IMR-90 (cell line): Measurements from ENCODE around the gene PSKH1. TPM values are rescaled to one million over a fixed set of nuclear protein-coding genes. Genes with fewer than 3 reads are reported as not detected.
A peak's percentile ranks its signal among the peaks of the same experiment; 100 is the strongest.

Source experiments
- ATAC-seq: fragments of 200-7000 bp; cut with Tn5 transposase; 2 replicates; pipeline ENCODE4 v1.9.1; 2020; ENCODE audit warnings: low read depth, mild to moderate bottlenecking, moderate library complexity
- BruUV-seq: library from RNA; stranded (reverse); fragments of 400-500 nt; replicated peaks from 2 replicates; lab custom pipeline; 2021; lab: Mats Ljungman, UMichigan
- CTCF ChIA-PET: fragments of 300-600 bp; formaldehyde crosslinking; extraction: SDS; loops from one replicate; lab custom pipeline; 2021; ENCODE audit warnings: antibody characterized with exemption; lab: Yijun Ruan, JAX
- POLR2A ChIA-PET: fragments of 300-600 bp; sonication (Branson Sonifier 250); formaldehyde crosslinking; loops from one replicate; lab custom pipeline; 2022; ENCODE audit warnings: antibody characterized with exemption; ENCODE audit not compliant: unreplicated experiment; lab: Charles Lee
- DNase-seq: peaks from one replicate; pipeline ENCODE4 v3.0.0; 2013
- H2AFZ ChIP-seq: replicated peaks from 2 replicates; pipeline ENCODE3; 2013; ENCODE audit warnings: low read length, mild to moderate bottlenecking; ENCODE audit not compliant: poor library complexity
- H2AK5ac ChIP-seq: 2 replicates; pipeline ENCODE4 v1.6.1; 2013; ENCODE audit warnings: low read depth, low read length, inconsistent platforms
- H2AK9ac ChIP-seq: replicated peaks from 2 replicates; pipeline ENCODE3; 2013; ENCODE audit warnings: mild to moderate bottlenecking, low read depth, low read length, moderate library complexity; ENCODE audit not compliant: poor library complexity
- H2BK120ac ChIP-seq: 2 replicates; pipeline ENCODE4 v1.6.1; 2013; ENCODE audit warnings: low read depth, low read length, inconsistent platforms
- H2BK15ac ChIP-seq: 3 replicates; pipeline ENCODE4 v1.6.1; 2013; ENCODE audit warnings: low read depth, low read length, inconsistent platforms
- H2BK20ac ChIP-seq: 2 replicates; pipeline ENCODE4 v1.6.1; 2013; ENCODE audit warnings: low read depth, mild to moderate bottlenecking, inconsistent platforms, low read length, moderate library complexity
- H2BK5ac ChIP-seq: 2 replicates; pipeline ENCODE4 v1.6.1; 2013; ENCODE audit warnings: mild to moderate bottlenecking, low read depth, low read length, inconsistent platforms; ENCODE audit not compliant: poor library complexity, severe bottlenecking
- H3K14ac ChIP-seq: replicated peaks from 2 replicates; pipeline ENCODE4 v1.6.1; 2013; ENCODE audit warnings: low read depth, low read length, inconsistent platforms
- H3K18ac ChIP-seq: 2 replicates; pipeline ENCODE4 v1.6.1; 2013; ENCODE audit warnings: low read depth, low read length, control low read depth
- H3K23ac ChIP-seq: 2 replicates; pipeline ENCODE4 v1.6.1; 2013; ENCODE audit warnings: low read depth, low read length, inconsistent platforms
- H3K27ac ChIP-seq: 2 replicates; pipeline ENCODE4 v1.5.1; 2013; ENCODE audit warnings: mild to moderate bottlenecking, control low read depth, low read length; ENCODE audit not compliant: insufficient read depth
- H3K27me3 ChIP-seq: 2 replicates; pipeline ENCODE4 v1.6.1; 2013; ENCODE audit warnings: low read length; ENCODE audit not compliant: control insufficient read depth, insufficient read depth
- H3K36me3 ChIP-seq: 2 replicates; pipeline ENCODE4 v1.6.1; 2013; ENCODE audit warnings: low read length, mixed read lengths; ENCODE audit not compliant: control insufficient read depth, insufficient read depth
- H3K4ac ChIP-seq: 2 replicates; pipeline ENCODE4 v1.6.1; 2013; ENCODE audit warnings: low read depth, low read length, inconsistent platforms
- H3K4me1 ChIP-seq: 2 replicates; pipeline ENCODE4 v1.6.1; 2013; ENCODE audit warnings: low read length, mixed read lengths; ENCODE audit not compliant: control insufficient read depth, insufficient read depth
- H3K4me2 ChIP-seq: 2 replicates; pipeline ENCODE4 v1.6.1; 2013; ENCODE audit warnings: low read depth, mild to moderate bottlenecking, control low read depth, low read length, moderate library complexity
- H3K4me3 ChIP-seq: 2 replicates; pipeline ENCODE4 v1.5.1; 2013; ENCODE audit warnings: low read depth, mild to moderate bottlenecking, control low read depth, low read length, moderate library complexity; ENCODE audit not compliant: insufficient read depth
- H3K56ac ChIP-seq: 2 replicates; pipeline ENCODE4 v1.6.1; 2013; ENCODE audit warnings: low read length, inconsistent platforms; ENCODE audit not compliant: insufficient read depth; ENCODE audit errors: extremely low read depth
- H3K79me1 ChIP-seq, 2 experiments: 2 replicates each; pipeline ENCODE4 v1.6.1; 2013; ENCODE audit warnings: low read length in 2 of 2, inconsistent platforms in 1 of 2, low read depth in 1 of 2
- H3K9ac ChIP-seq: 2 replicates; pipeline ENCODE4 v1.6.1; 2013; ENCODE audit warnings: low read depth, low read length, control low read depth
- H3K9me1 ChIP-seq: 2 replicates; pipeline ENCODE4 v1.6.1; 2013; ENCODE audit warnings: low read length, inconsistent platforms; ENCODE audit not compliant: insufficient read depth
- H3K9me3 ChIP-seq: 2 replicates; pipeline ENCODE4 v1.6.1; 2013; ENCODE audit warnings: low read length; ENCODE audit not compliant: control insufficient read depth, insufficient read depth
- H4K20me1 ChIP-seq: 2 replicates; pipeline ENCODE4 v1.6.1; 2013; ENCODE audit warnings: low read length, inconsistent platforms; ENCODE audit not compliant: insufficient read depth
- H4K5ac ChIP-seq: 2 replicates; pipeline ENCODE4 v1.6.1; 2013; ENCODE audit warnings: mild to moderate bottlenecking, low read depth, low read length, control low read depth
- H4K8ac ChIP-seq, 2 experiments: 2 replicates each; pipeline ENCODE4 v1.6.1; 2013; ENCODE audit warnings: low read depth in 2 of 2, low read length in 2 of 2, control low read depth in 1 of 2, inconsistent platforms in 1 of 2
- H4K91ac ChIP-seq: 2 replicates; pipeline ENCODE4 v1.6.1; 2013; ENCODE audit warnings: low read depth, low read length, inconsistent platforms; ENCODE audit not compliant: insufficient read depth
- BHLHE40 ChIP-seq: fragments of 150-350 bp; IDR thresholded peaks from 2 replicates; pipeline ENCODE4 v1.6.1; 2016; ENCODE audit warnings: mild to moderate bottlenecking, low read depth, low read length
- CEBPB ChIP-seq: IDR thresholded peaks from 2 replicates; pipeline ENCODE4 v1.6.1; 2012; ENCODE audit warnings: low read depth, low read length, improper control_type of control experiment
- CHD1 ChIP-seq: IDR thresholded peaks from 2 replicates; pipeline ENCODE4 v1.6.1; 2012; ENCODE audit warnings: low read depth, low read length, improper control_type of control experiment
- CTCF ChIP-seq: conservative IDR thresholded peaks from 2 replicates; pipeline ENCODE4 v1.5.1; 2012; ENCODE audit warnings: mild to moderate bottlenecking, low read depth, low read length, improper control_type of control experiment
- FOS ChIP-seq: fragments of 150-350 bp; IDR thresholded peaks from 2 replicates; pipeline ENCODE4 v1.6.1; 2016; ENCODE audit warnings: low read depth, low read length
- MAFK ChIP-seq: IDR thresholded peaks from 2 replicates; pipeline ENCODE4 v1.6.1; 2012; ENCODE audit warnings: low read depth, low read length, improper control_type of control experiment
- MAZ ChIP-seq: IDR thresholded peaks from 2 replicates; pipeline ENCODE4 v1.6.1; 2012; ENCODE audit warnings: low read depth, mild to moderate bottlenecking, low read length, improper control_type of control experiment, moderate library complexity, borderline replicate concordance
- MXI1 ChIP-seq: IDR thresholded peaks from 2 replicates; pipeline ENCODE4 v1.6.1; 2012; ENCODE audit warnings: low read depth, mild to moderate bottlenecking, low read length, moderate library complexity, borderline replicate concordance
- NFE2L2 ChIP-seq: fragments of 150-350 bp; IDR thresholded peaks from 2 replicates; pipeline ENCODE4 v1.6.1; 2016; ENCODE audit warnings: low read depth, mild to moderate bottlenecking, low read length
- POLR2A ChIP-seq: IDR thresholded peaks from 2 replicates; pipeline ENCODE4 v1.6.1; 2012; ENCODE audit warnings: mild to moderate bottlenecking, low read depth, low read length
- RAD21 ChIP-seq: IDR thresholded peaks from 2 replicates; pipeline ENCODE4 v1.6.1; 2012; ENCODE audit warnings: low read length, improper control_type of control experiment
- RCOR1 ChIP-seq: IDR thresholded peaks from 2 replicates; pipeline ENCODE4 v1.6.1; 2012; ENCODE audit warnings: mild to moderate bottlenecking, low read length, improper control_type of control experiment; ENCODE audit not compliant: insufficient replicate concordance
- RFX5 ChIP-seq: IDR thresholded peaks from 2 replicates; pipeline ENCODE4 v1.8.0; 2012; ENCODE audit warnings: low read depth, mild to moderate bottlenecking, low read length, moderate library complexity
- SMC3 ChIP-seq: fragments of 150-350 bp; IDR thresholded peaks from 2 replicates; pipeline ENCODE4 v1.6.1; 2016; ENCODE audit warnings: low read depth, mild to moderate bottlenecking, antibody characterized with exemption, low read length, moderate library complexity
- USF2 ChIP-seq: fragments of 150-350 bp; IDR thresholded peaks from 2 replicates; pipeline ENCODE4 v1.6.1; 2017; ENCODE audit warnings: mild to moderate bottlenecking, antibody characterized with exemption, low read length, low read depth
- WGBS, 2 experiments: methylation state at CpG; one replicate each; pipeline versions ENCODE4 v1.1.5 to v1.1.7; 2013; ENCODE audit warnings: missing lambda C conversion rate in 2 of 2; ENCODE audit not compliant: insufficient read length in 1 of 2; ENCODE audit errors: extremely low coverage in 2 of 2; 5-methylcytosine and 5-hydroxymethylcytosine counted together
- dilution Hi-C: fragments of 300-500 bp; cut with HindIII; formaldehyde crosslinking; loops from one replicate; pipeline ENCODE4 v1.14.3; 2018; ENCODE audit warnings: low sequenced_read_pairs; ENCODE audit not compliant: unreplicated experiment
- in situ Hi-C: fragments of 300-500 bp; cut with MboI; formaldehyde crosslinking; loops from 3 replicates; pipeline ENCODE4 v1.14.3; 2019; ENCODE audit warnings: low sequenced_read_pairs, inconsistent platforms, mixed read lengths
- intact Hi-C: fragments of 100-400 bp; cut with micrococcal nuclease; formaldehyde crosslinking; loops from 2 replicates; pipeline ENCODE4 v1.10.0; 2022
- polyA plus RNA-seq, 3 experiments: library from polyadenylated mRNA; depleted of rRNA; stranded (reverse); fragments of >200 nt; gene quantifications; 2 replicates each; pipeline ENCODE4 v1.2.3, GENCODE V29; 2012; ENCODE audit warnings: low replicate concordance in 1 of 3
- total RNA-seq: library from RNA; depleted of rRNA; stranded (reverse); fragments of >200 nt; gene quantifications from 2 replicates; pipeline ENCODE4 v1.2.3, GENCODE V29; 2012
- TF ChIP-seq, protein P1 (sequence below): fragments of 150-350 bp; IDR thresholded peaks from 2 replicates; pipeline ENCODE4 v1.6.1; 2016; ENCODE audit warnings: low read depth, mild to moderate bottlenecking, low read length, moderate library complexity, borderline replicate concordance

The PSKH1 gene
- total and polyA plus RNA-seq, 2 of the 4 experiments (the other 2 are of a cell fraction): 11.5 to 26.7 TPM

DNA sequence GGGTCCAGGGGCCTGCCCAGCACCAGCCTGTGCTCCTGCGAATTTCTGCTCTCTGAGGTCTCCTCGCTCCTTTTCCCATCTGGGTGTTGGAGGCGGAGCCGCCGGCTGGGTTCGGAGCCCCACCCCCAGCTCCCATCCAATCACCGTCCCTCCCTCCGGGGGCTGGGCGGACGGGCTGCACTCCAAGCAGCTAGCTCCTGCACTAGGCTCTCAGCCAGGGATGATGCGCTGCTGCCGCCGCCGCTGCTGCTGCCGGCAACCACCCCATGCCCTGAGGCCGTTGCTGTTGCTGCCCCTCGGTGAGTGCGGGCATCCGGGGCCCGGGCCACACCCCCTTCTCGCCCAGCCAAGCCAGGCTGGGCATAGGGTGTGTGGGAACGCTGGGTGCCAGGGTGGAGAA lies 8.4 kb upstream of the PSKH1 start, which contains the start of gene NRN1L:
NRN1L (plus strand) TSS at position 202 of the 400 bp plus-strand sequence; CDS start at position 221, 19 bp downstream.
- intact Hi-C loops (loop anchor here (1.0 kb wide), 1 partner anchor 18 kb away; no protein-coding TSS in a partner anchor), dilution Hi-C loops (no loop called here), in situ Hi-C loops (no loop called here)
- H3K14ac ChIP-seq: no peak within 1 kb of the TSS
- no peaks in the 10 kb centered on the region for H3K9me3 ChIP-seq
- peak within 1 kb of the TSS; percentile 74 for H2AFZ ChIP-seq
- DNase-seq: peak; percentile 89
- no peak within 1 kb of the TSS for H4K5ac ChIP-seq
- no peak within 1 kb of the TSS for H4K91ac ChIP-seq
- H2AK5ac ChIP-seq: no peak within 1 kb of the TSS
- H3K9ac ChIP-seq: no peak within 1 kb of the TSS
- H3K27ac ChIP-seq: no peak within 1 kb of the TSS
- no CpG with 5 or more reads among the region's 22 CpGs for WGBS, 2 experiments
- H3K23ac ChIP-seq: 0 out of 2 replicates have a peak within 1 kb of the TSS, but pooled peaks have one; percentile 24
- no peak within 1 kb of the TSS for H2BK5ac ChIP-seq
- H4K20me1 ChIP-seq: peaks cover 32% of the 10 kb centered on the region
- TF ChIP-seq FOS (no peak), MAZ (peak; percentile 88; the same call in 1 of the 2 replicates), CEBPB (no peak), MXI1 (peak; percentile 65; the same call in 1 of the 2 replicates), BHLHE40 (no peak), CTCF (no peak), POLR2A (no peak), RFX5 (no peak), RAD21 (peak; percentile 10; the same call in 1 of the 2 replicates), MAFK (no peak), NFE2L2 (no peak), SMC3 (peak; percentile 15; the same call in 1 of the 2 replicates), CHD1 (no peak), RCOR1 (no peak), USF2 (no peak)
- TF ChIP-seq, protein P1, sequence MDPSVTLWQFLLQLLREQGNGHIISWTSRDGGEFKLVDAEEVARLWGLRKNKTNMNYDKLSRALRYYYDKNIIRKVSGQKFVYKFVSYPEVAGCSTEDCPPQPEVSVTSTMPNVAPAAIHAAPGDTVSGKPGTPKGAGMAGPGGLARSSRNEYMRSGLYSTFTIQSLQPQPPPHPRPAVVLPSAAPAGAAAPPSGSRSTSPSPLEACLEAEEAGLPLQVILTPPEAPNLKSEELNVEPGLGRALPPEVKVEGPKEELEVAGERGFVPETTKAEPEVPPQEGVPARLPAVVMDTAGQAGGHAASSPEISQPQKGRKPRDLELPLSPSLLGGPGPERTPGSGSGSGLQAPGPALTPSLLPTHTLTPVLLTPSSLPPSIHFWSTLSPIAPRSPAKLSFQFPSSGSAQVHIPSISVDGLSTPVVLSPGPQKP: no peak
- H4K8ac ChIP-seq: no peak within 1 kb of the TSS
- no peaks in the 10 kb centered on the region for H3K27me3 ChIP-seq
- no peak within 1 kb of the TSS for H3K18ac ChIP-seq
- no peak within 1 kb of the TSS for H3K4me3 ChIP-seq
- ChIA-PET CTCF (interaction anchor here (0.8 to 1.9 kb wide), 6 partner anchors 10 to 68 kb away, joined by 3 to 14 read pairs (median 4); no protein-coding TSS in a partner anchor), POLR2A (no interaction called here)
- H2BK20ac ChIP-seq: no peak within 1 kb of the TSS
- BruUV-seq: no TSS peak
- no peak within 1 kb of the TSS for H3K4ac ChIP-seq
- ATAC-seq: peak; percentile 98
- H2AK9ac ChIP-seq: peak within 1 kb of the TSS; percentile 86
- peaks cover 4% of the 10 kb centered on the region; the same call in 1 of the 2 replicates for H3K4me1 ChIP-seq
- H3K56ac ChIP-seq: no peak within 1 kb of the TSS
- H3K36me3 ChIP-seq: peaks cover 46% of the 10 kb centered on the region
- H3K4me2 ChIP-seq: peak within 1 kb of the TSS; percentile 27; the same call in 1 of the 2 replicates
- peaks cover 0 to 5% of the 10 kb centered on the region in 2 experiments; a peak in 2 of 4 replicates for H3K79me1 ChIP-seq
- H2BK120ac ChIP-seq: no peak within 1 kb of the TSS
- H3K9me1 ChIP-seq: no peaks in the 10 kb centered on the region
- H2BK15ac ChIP-seq: no peak within 1 kb of the TSS
